Effector memory CD8-positive, alpha-beta T cell (primary cell): ENCODE data around the gene WDR27.

Experiments
- ATAC-seq: fragments of 150-1000 bp; cut with Tn5 transposase; replicated peaks from 2 replicates; pipeline ENCODE4 v1.10.0; 2021; ENCODE audit warnings: mild to moderate bottlenecking, moderate library complexity
- DNase-seq, 3 experiments: peaks; one replicate each; pipeline ENCODE4 v3.0.0; 2021
- H3K27ac Mint-ChIP-seq, 2 donors: one replicate each; pipeline ENCODE4 v1.8.0; 2022; ENCODE audit warnings: mild to moderate bottlenecking in 2 of 2, mixed read lengths in 2 of 2, moderate library complexity in 2 of 2
- H3K27me3 Mint-ChIP-seq, 2 donors: one replicate each; pipeline ENCODE4 v1.8.0; 2022; ENCODE audit warnings: mixed read lengths in 2 of 2
- H3K36me3 Mint-ChIP-seq: one replicate; pipeline ENCODE4 v1.8.0; 2022; ENCODE audit warnings: mild to moderate bottlenecking, moderate library complexity, mixed read lengths; ENCODE audit not compliant: insufficient read depth
- H3K4me1 Mint-ChIP-seq, 2 donors: one replicate each; pipeline ENCODE4 v1.8.0; 2022; ENCODE audit warnings: low read depth in 2 of 2, mixed read lengths in 2 of 2
- H3K4me3 Mint-ChIP-seq, 2 donors: one replicate each; pipeline ENCODE4 v1.8.0; 2022; ENCODE audit warnings: mild to moderate bottlenecking in 2 of 2, mixed read lengths in 2 of 2, moderate library complexity in 2 of 2
- H3K9me3 Mint-ChIP-seq, 2 donors: one replicate each; pipeline ENCODE4 v1.8.0; 2022; ENCODE audit warnings: mixed read lengths in 2 of 2

WDR27 gene

GRCh38 chr6:169579407-169580111 is 122.3 kb downstream of the WDR27 start:
- H3K27ac Mint-ChIP-seq: peak overlapping the region in 1 of 2 donors; percentile 19
- H3K27me3 Mint-ChIP-seq: no peaks in the 10 kb centered on the region
- no peak for DNase-seq
- peaks cover 16 to 21% of the 10 kb centered on the region in 2 donors for H3K4me1 Mint-ChIP-seq
- H3K4me3 Mint-ChIP-seq: no peak overlapping the region
- no peaks in the 10 kb centered on the region for H3K36me3 Mint-ChIP-seq
- H3K9me3 Mint-ChIP-seq: no peaks in the 10 kb centered on the region
- no peak for ATAC-seq

- no peaks in the 10 kb centered on the region for H3K27me3 Mint-ChIP-seq
These were observed 123.9 kb downstream of the WDR27 start for GRCh38 chr6:169577974-169578373.

GRCh38 chr6:169577236-169577635 is 124.6 kb downstream of the WDR27 start:
- H3K27me3 Mint-ChIP-seq: no peaks in the 10 kb centered on the region
- DNase-seq: no peak
- H3K4me1 Mint-ChIP-seq: peaks cover 2 to 6% of the 10 kb centered on the region in 2 donors
- no peaks in the 10 kb centered on the region for H3K9me3 Mint-ChIP-seq
- no peak for ATAC-seq
- no peak overlapping the region for H3K4me3 Mint-ChIP-seq
- no peak overlapping the region for H3K27ac Mint-ChIP-seq
- peaks cover under 1% of the 10 kb centered on the region for H3K36me3 Mint-ChIP-seq

More at GRCh38 chr6:169577974-169578373, 123.9 kb downstream of the WDR27 start:
- DNase-seq (no peak), ATAC-seq (no peak)
- Mint-ChIP-seq H3K9me3 (no peaks in the 10 kb centered on the region), H3K4me1 (peaks cover 2 to 6% of the 10 kb centered on the region in 2 donors), H3K36me3 (no peaks in the 10 kb centered on the region), H3K27ac (no peak overlapping the region), H3K4me3 (no peak overlapping the region)

- Mint-ChIP-seq H3K27me3 (no peaks in the 10 kb centered on the region), H3K27ac (no peak overlapping the region), H3K4me1 (peaks cover 2 to 6% of the 10 kb centered on the region in 2 donors), H3K36me3 (peaks cover 3% of the 10 kb centered on the region), H3K4me3 (no peak overlapping the region), H3K9me3 (no peaks in the 10 kb centered on the region)
- ATAC-seq (no peak), DNase-seq (no peak)
These were observed 126.0 kb downstream of the WDR27 start for GRCh38 chr6:169575821-169576220.

GRCh38 chr6:169575365-169575764 is 126.5 kb downstream of the WDR27 start:
- DNase-seq (no peak), ATAC-seq (no peak)
- Mint-ChIP-seq H3K4me3 (no peak overlapping the region), H3K36me3 (peaks cover 3% of the 10 kb centered on the region), H3K27ac (no peak overlapping the region), H3K27me3 (no peaks in the 10 kb centered on the region), H3K4me1 (peaks cover 2 to 6% of the 10 kb centered on the region in 2 donors), H3K9me3 (no peaks in the 10 kb centered on the region)

GRCh38 chr6:169574420-169574819 is 127.4 kb downstream of the WDR27 start:
- Mint-ChIP-seq H3K4me3 (no peak overlapping the region), H3K27ac (no peak overlapping the region), H3K27me3 (no peaks in the 10 kb centered on the region), H3K9me3 (no peaks in the 10 kb centered on the region), H3K36me3 (peaks cover 3% of the 10 kb centered on the region), H3K4me1 (peaks cover 0 to 1% of the 10 kb centered on the region in 2 donors)
- ATAC-seq (no peak), DNase-seq (no peak)

GRCh38 chr6:169573883-169574282 is 127.9 kb downstream of the WDR27 start:
- Mint-ChIP-seq H3K4me3 (no peak overlapping the region), H3K9me3 (no peaks in the 10 kb centered on the region), H3K4me1 (no peaks in the 10 kb centered on the region), H3K27me3 (no peaks in the 10 kb centered on the region), H3K27ac (no peak overlapping the region), H3K36me3 (peaks cover 3% of the 10 kb centered on the region)
- ATAC-seq: no peak
- no peak for DNase-seq

- no peak for ATAC-seq
- Mint-ChIP-seq H3K27me3 (no peaks in the 10 kb centered on the region), H3K27ac (no peak overlapping the region), H3K4me1 (no peaks in the 10 kb centered on the region), H3K4me3 (no peak overlapping the region), H3K36me3 (peaks cover 3% of the 10 kb centered on the region), H3K9me3 (no peaks in the 10 kb centered on the region)
- DNase-seq: no peak
These were observed 130.5 kb downstream of the WDR27 start for GRCh38 chr6:169571123-169571962.

GRCh38 chr6:169568314-169569087 is 133.3 kb downstream of the WDR27 start:
- Mint-ChIP-seq H3K4me3 (no peak overlapping the region), H3K4me1 (no peaks in the 10 kb centered on the region)

GRCh38 chr6:169567819-169568218 is 134.0 kb downstream of the WDR27 start:
- Mint-ChIP-seq H3K4me3 (no peak overlapping the region), H3K36me3 (peaks cover 3% of the 10 kb centered on the region), H3K9me3 (no peaks in the 10 kb centered on the region), H3K4me1 (no peaks in the 10 kb centered on the region), H3K27ac (no peak overlapping the region), H3K27me3 (no peaks in the 10 kb centered on the region)
- DNase-seq: no peak
- no peak for ATAC-seq

More at GRCh38 chr6:169568314-169569087, 133.3 kb downstream of the WDR27 start:
- Mint-ChIP-seq H3K27ac (no peak overlapping the region), H3K9me3 (no peaks in the 10 kb centered on the region), H3K27me3 (no peaks in the 10 kb centered on the region), H3K36me3 (peaks cover 3% of the 10 kb centered on the region)
- ATAC-seq: no peak
- no peak for DNase-seq

- no peak overlapping the region for H3K4me3 Mint-ChIP-seq
These were observed 134.7 kb downstream of the WDR27 start for GRCh38 chr6:169566961-169567750.

GRCh38 chr6:169566319-169566718 is 135.5 kb downstream of the WDR27 start:
- Mint-ChIP-seq H3K27me3 (no peaks in the 10 kb centered on the region), H3K4me3 (no peak overlapping the region), H3K27ac (no peak overlapping the region), H3K4me1 (no peaks in the 10 kb centered on the region), H3K9me3 (peaks cover 0 to 9% of the 10 kb centered on the region in 2 donors), H3K36me3 (no peaks in the 10 kb centered on the region)
- ATAC-seq (no peak), DNase-seq (no peak)

More at GRCh38 chr6:169566961-169567750, 134.7 kb downstream of the WDR27 start:
- Mint-ChIP-seq H3K27me3 (no peaks in the 10 kb centered on the region), H3K36me3 (peaks cover 2% of the 10 kb centered on the region), H3K27ac (no peak overlapping the region), H3K9me3 (peaks cover 0 to under 1% of the 10 kb centered on the region in 2 donors), H3K4me1 (no peaks in the 10 kb centered on the region)
- ATAC-seq: no peak
- DNase-seq: no peak
